Tibial nerve (tissue), 4 donors: ENCODE data around the gene KIR3DL1. TPM values are rescaled to one million over a fixed set of nuclear protein-coding genes. Genes with fewer than 3 reads are reported as not detected.

ENCODE experiments used
- DNase-seq, 2 donors: peaks; one replicate each; pipeline ENCODE4 v3.0.0-alpha.2; 2019; ENCODE audit warnings: low spot score in 2 of 2
- H3K27ac ChIP-seq, 4 donors: fragments of 200-600 bp; sonication (generic) in 3 of 4; one replicate each; pipeline ENCODE4 v1.5.1; 2017 to 2019; ENCODE audit warnings: mild to moderate bottlenecking in 1 of 4
- H3K27me3 ChIP-seq, 2 donors: fragments of 200-600 bp; sonication (generic) in 1 of 2; one replicate each; pipeline versions ENCODE4 v1.5.1 to v1.6.0; 2017 to 2019
- H3K36me3 ChIP-seq, 3 donors: fragments of 200-600 bp; sonication (generic); one replicate each; pipeline ENCODE4 v1.5.1; 2018 to 2019
- H3K4me1 ChIP-seq, 4 donors: fragments of 200-600 bp; sonication (generic) in 3 of 4; one replicate each; pipeline ENCODE4 v1.5.1; 2017 to 2019
- H3K4me3 ChIP-seq, 4 donors: fragments of 200-600 bp; sonication (generic) in 3 of 4; one replicate each; pipeline ENCODE4 v1.5.1; 2017 to 2019; ENCODE audit warnings: mild to moderate bottlenecking in 1 of 4, moderate library complexity in 1 of 4
- H3K9me3 ChIP-seq, 4 donors: fragments of 200-600 bp; sonication (generic) in 3 of 4; one replicate each; pipeline ENCODE4 v1.5.1; 2017 to 2019
- CTCF ChIP-seq, 5 experiments: fragments of 200-600 bp in 3 of 5; fragments of 450-650 bp in 2 of 5; sonication (generic) in 3 of 5; IDR thresholded peaks; one replicate each; pipeline ENCODE4 v1.5.1; 2016 to 2019; ENCODE audit warnings: antibody characterized with exemption in 5 of 5, mild to moderate bottlenecking in 3 of 5, moderate library complexity in 2 of 5
- EP300 ChIP-seq, 2 donors: sonication (generic); formaldehyde crosslinking; IDR thresholded peaks; one replicate each; pipeline ENCODE4 v1.6.1; 2017; ENCODE audit warnings: antibody characterized with exemption in 2 of 2, mild to moderate bottlenecking in 1 of 2
- POLR2A ChIP-seq, 2 donors: fragments of 450-650 bp; IDR thresholded peaks; one replicate each; pipeline ENCODE4 v1.6.1; 2017; ENCODE audit warnings: antibody characterized with exemption in 2 of 2, mild to moderate bottlenecking in 2 of 2, moderate library complexity in 2 of 2
- WGBS, 2 donors: methylation state at CpG; one replicate each; pipeline ENCODE4 v1.1.5; 2018; 5-methylcytosine and 5-hydroxymethylcytosine counted together
- small RNA-seq: library from RNA; depleted of rRNA; stranded (forward); fragments of <200 nt; gene quantifications from one replicate; pipeline ENCODE3, GENCODE V24; 2016
- total RNA-seq, 4 donors: library from RNA; depleted of rRNA; stranded (reverse); fragments of >200 nt; gene quantifications; one replicate each; pipeline ENCODE4 v1.1.0, GENCODE V29; 2016

KIR3DL1 gene
- total RNA-seq, 4 donors from 2014 or later = 0.22 TPM; not detected in 3

- no peak within 1 kb of the TSS for H3K4me3 ChIP-seq
- H3K4me1 ChIP-seq = no peaks in the 10 kb centered on the region
- 71 to 76% methylated on average over 8 of the region's 8 CpGs for WGBS, 2 donors
- TF ChIP-seq CTCF (IDR thresholded peaks at IDR 0.05) (no peak), POLR2A (IDR thresholded peaks at IDR 0.05) (no peak), EP300 (IDR thresholded peaks at IDR 0.05) (no peak)
- no peaks in the 10 kb centered on the region for H3K36me3 ChIP-seq
- peak in 1 of 2 donors; percentile 7 for DNase-seq
- no peak within 1 kb of the TSS for H3K27ac ChIP-seq
- H3K27me3 ChIP-seq = no peaks in the 10 kb centered on the region
- peaks cover 0 to 11% (median 0%) of the 10 kb centered on the region in 4 donors for H3K9me3 ChIP-seq
Observed at GRCh38 chr19:54873990-54874389, 57.7 kb downstream of the KIR3DL1 start, which contains the start of gene FCAR. Gene FCAR, plus strand, starts transcription at chr19:54874235. Its CDS starts 55 bp downstream, at chr19:54874290.

- WGBS, 2 donors = 53 to 54% methylated on average over 2 of the region's 2 CpGs
- Histone ChIP-seq H3K36me3 (no peaks in the 10 kb centered on the region), H3K9me3 (peaks cover 0 to 17% (median 0%) of the 10 kb centered on the region in 4 donors), H3K27ac (no peak overlapping the region), H3K4me3 (no peak overlapping the region), H3K4me1 (no peaks in the 10 kb centered on the region), H3K27me3 (no peaks in the 10 kb centered on the region)
- no peak for TF ChIP-seq CTCF (IDR thresholded peaks at IDR 0.05)
- TF ChIP-seq POLR2A (IDR thresholded peaks at IDR 0.05) = no peak
- TF ChIP-seq EP300 (IDR thresholded peaks at IDR 0.05) = peak in 1 of 2 donors; percentile 29
- no peak for DNase-seq
Observed at GRCh38 chr19:54875506-54875905, 59.2 kb downstream of the KIR3DL1 start.

- H3K9me3 ChIP-seq = peaks cover 0 to 29% (median 0%) of the 10 kb centered on the region in 4 donors
- no peak for DNase-seq
- TF ChIP-seq EP300 (IDR thresholded peaks at IDR 0.05) = no peak
- no peak overlapping the region for H3K27ac ChIP-seq
- no peaks in the 10 kb centered on the region for H3K4me1 ChIP-seq
- no peak overlapping the region for H3K4me3 ChIP-seq
- H3K27me3 ChIP-seq = no peaks in the 10 kb centered on the region
- H3K36me3 ChIP-seq = no peaks in the 10 kb centered on the region
- WGBS, 2 donors = 62 to 66% methylated on average over 3 of the region's 3 CpGs
Observed at GRCh38 chr19:54877471-54877870, 61.2 kb downstream of the KIR3DL1 start.

Small RNAs within 50 kb of the gene (small RNA-seq; reads per million reads assigned to genes)
- gene KIR3DP1 = not detected
- gene RNU6-222P = not detected

Other genes with a start within 250 kb of the KIR3DL1 start
- gene LILRA2, start 242.7 kb upstream of the KIR3DL1 start, total RNA-seq = 1 to 10 TPM; 1.7 to 5.4 (median 4.3) TPM
- gene LILRA1, start 222.8 kb upstream of the KIR3DL1 start, total RNA-seq = 1 to 10 TPM in 3 of 4 donors, under 1 TPM in 1; 0.39 to 3.5 (median 1.2) TPM
- 10 to 100 TPM in 1 of 4 donors, 1 to 10 TPM in 2, under 1 TPM in 1; 0.59 to 15.3 (median 3.4) TPM for gene LILRB1, start 186.0 kb upstream of the KIR3DL1 start, total RNA-seq
- gene LILRB4, start 153.5 kb upstream of the KIR3DL1 start, total RNA-seq = 1 to 10 TPM; 1.1 to 5.1 (median 2.4) TPM
- gene KIR3DL3, start 92.0 kb upstream of the KIR3DL1 start, total RNA-seq = not detected
- not detected for gene KIR2DL3, start 78.0 kb upstream of the KIR3DL1 start, total RNA-seq
- gene KIR2DL1, start 46.7 kb upstream of the KIR3DL1 start, total RNA-seq = not detected
- not detected for gene KIR2DL4, start 12.9 kb upstream of the KIR3DL1 start, total RNA-seq
- not detected for gene KIR2DS4, start 16.2 kb downstream of the KIR3DL1 start, total RNA-seq
- gene KIR3DL2, start 34.0 kb downstream of the KIR3DL1 start, total RNA-seq = not detected
- gene FCAR, start 57.8 kb downstream of the KIR3DL1 start, total RNA-seq = 1 to 10 TPM in 1 of 4 donors, not detected in 3; 2.1 TPM
- 1 to 10 TPM in 1 of 4 donors, not detected in 3; 4.6 TPM for gene NCR1, start 89.7 kb downstream of the KIR3DL1 start, total RNA-seq
- not detected for gene NLRP7, start 131.1 kb downstream of the KIR3DL1 start, total RNA-seq
- under 1 TPM in 1 of 4 donors, not detected in 3; under 0.01 TPM for gene NLRP2, start 149.9 kb downstream of the KIR3DL1 start, total RNA-seq
- gene GP6, start 221.8 kb downstream of the KIR3DL1 start, total RNA-seq = 1 to 10 TPM in 1 of 4 donors, not detected in 3; 1.5 TPM
- 10 to 100 TPM in 2 of 4 donors, 1 to 10 TPM in 2; 6.3 to 25.7 (median 12.7) TPM for gene RDH13, start 246.7 kb downstream of the KIR3DL1 start, total RNA-seq